Measurements from ENCODE around the gene B4GALT1.

DNA sequence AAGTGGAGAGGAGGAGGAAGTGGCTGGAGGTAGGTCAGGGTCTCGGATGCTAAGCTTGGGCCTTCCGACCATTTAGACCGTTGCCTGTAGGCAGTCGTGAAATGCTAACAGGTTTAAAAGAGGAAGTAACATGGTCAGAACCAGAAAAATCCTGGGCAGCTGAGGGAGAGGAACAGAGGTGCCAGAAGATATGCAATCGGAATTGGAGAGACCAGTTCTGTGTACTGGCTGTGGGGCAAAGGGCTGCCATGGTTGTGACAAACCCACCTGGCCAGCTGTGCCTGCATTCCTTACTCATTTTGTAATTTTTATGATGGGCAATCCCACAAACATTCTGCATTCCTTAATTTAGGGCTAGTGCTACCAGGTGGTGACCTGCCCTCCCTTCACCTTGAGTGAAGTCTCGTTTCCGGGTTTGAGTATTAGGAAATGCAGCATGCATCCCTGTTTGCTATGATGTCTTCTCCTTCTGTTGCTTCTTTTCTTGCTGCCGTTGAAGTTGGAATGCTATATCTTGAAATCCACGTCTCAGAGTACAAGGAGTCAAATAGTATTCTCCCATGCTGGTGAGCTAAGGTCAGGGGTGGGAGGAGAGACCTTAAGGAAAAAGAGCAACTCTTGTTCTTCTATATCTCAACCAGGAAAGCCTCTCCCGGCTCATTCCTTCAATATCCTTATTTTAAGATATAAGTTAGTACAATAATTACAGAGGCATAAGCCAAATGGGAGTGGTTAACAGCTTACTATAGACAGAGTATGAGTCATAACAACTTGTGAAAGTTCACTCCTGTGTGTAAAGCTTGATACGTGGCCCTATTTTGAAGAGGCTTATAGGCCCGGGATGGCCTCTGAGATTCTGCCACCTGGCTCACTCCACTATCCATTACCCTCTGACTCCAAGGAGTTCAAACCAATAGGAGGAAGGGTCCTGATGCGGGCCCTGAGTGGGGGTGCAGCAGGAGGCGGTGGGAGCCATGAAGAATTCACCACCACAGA, 37.0 kb downstream of the B4GALT1 start:
- TF ChIP-seq, protein P1, sequence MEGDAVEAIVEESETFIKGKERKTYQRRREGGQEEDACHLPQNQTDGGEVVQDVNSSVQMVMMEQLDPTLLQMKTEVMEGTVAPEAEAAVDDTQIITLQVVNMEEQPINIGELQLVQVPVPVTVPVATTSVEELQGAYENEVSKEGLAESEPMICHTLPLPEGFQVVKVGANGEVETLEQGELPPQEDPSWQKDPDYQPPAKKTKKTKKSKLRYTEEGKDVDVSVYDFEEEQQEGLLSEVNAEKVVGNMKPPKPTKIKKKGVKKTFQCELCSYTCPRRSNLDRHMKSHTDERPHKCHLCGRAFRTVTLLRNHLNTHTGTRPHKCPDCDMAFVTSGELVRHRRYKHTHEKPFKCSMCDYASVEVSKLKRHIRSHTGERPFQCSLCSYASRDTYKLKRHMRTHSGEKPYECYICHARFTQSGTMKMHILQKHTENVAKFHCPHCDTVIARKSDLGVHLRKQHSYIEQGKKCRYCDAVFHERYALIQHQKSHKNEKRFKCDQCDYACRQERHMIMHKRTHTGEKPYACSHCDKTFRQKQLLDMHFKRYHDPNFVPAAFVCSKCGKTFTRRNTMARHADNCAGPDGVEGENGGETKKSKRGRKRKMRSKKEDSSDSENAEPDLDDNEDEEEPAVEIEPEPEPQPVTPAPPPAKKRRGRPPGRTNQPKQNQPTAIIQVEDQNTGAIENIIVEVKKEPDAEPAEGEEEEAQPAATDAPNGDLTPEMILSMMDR (conservative IDR thresholded peaks at IDR 0.05; ENCODE audit: low read depth, low read length), result no peak
- no peak for TF ChIP-seq EZH2 (IDR thresholded peaks at IDR 0.05; ENCODE audit: borderline replicate concordance, low read depth, low read length, poor library complexity, severe bottlenecking)
